CD4-positive, alpha-beta T cell (primary cell): Measurements from ENCODE around the gene AUNIP. TPM values are rescaled to one million over a fixed set of nuclear protein-coding genes. Genes with fewer than 3 reads are reported as not detected.

Source experiments
- ATAC-seq: fragments of 200-7000 bp; cut with Tn5 transposase; one replicate; pipeline ENCODE4 v1.10.0; 2022; ENCODE audit warnings: mild to moderate bottlenecking; ENCODE audit not compliant: poor library complexity
- CTCF ChIA-PET: fragments of 350-600 bp; sonication (Branson Sonifier 250); formaldehyde crosslinking; loops from one replicate; lab custom pipeline; 2021; ENCODE audit warnings: antibody characterized with exemption, inconsistent platforms; lab: Charles Lee
- POLR2A ChIA-PET: fragments of 350-600 bp; sonication (Branson Sonifier 250); formaldehyde crosslinking; loops from one replicate; lab custom pipeline; 2021; ENCODE audit warnings: antibody characterized with exemption, inconsistent platforms; lab: Charles Lee
- DNase-seq, 14 experiments: peaks; one replicate each; pipeline ENCODE4 v3.0.0-alpha.2; 2013 to 2020; ENCODE audit warnings: mixed read lengths in 2 of 14
- H3K27ac ChIP-seq, 2 donors: one replicate each; pipeline versions ENCODE4 v1.5.1 to v1.7.0; 2013; ENCODE audit warnings: low read length in 2 of 2, low read depth in 1 of 2, mild to moderate bottlenecking in 1 of 2
- H3K27me3 ChIP-seq, 2 experiments: 1 replicate in 1 of 2; 2 replicates in 1 of 2; pipeline versions ENCODE4 v1.6.1 to v1.7.0; 2013; ENCODE audit warnings: low read length in 2 of 2, control low read depth in 1 of 2, mild to moderate bottlenecking in 1 of 2, moderate library complexity in 1 of 2; ENCODE audit not compliant: insufficient read depth in 2 of 2, control insufficient read depth in 1 of 2
- H3K36me3 ChIP-seq: one replicate; pipeline ENCODE4 v1.6.1; 2013; ENCODE audit warnings: low read length, control low read depth; ENCODE audit not compliant: insufficient read depth
- H3K4me1 ChIP-seq: one replicate; pipeline ENCODE4 v1.6.1; 2013; ENCODE audit warnings: low read length, control low read depth; ENCODE audit not compliant: insufficient read depth
- H3K4me3 ChIP-seq: one replicate; pipeline ENCODE4 v1.5.1; 2013; ENCODE audit warnings: mild to moderate bottlenecking, low read length, moderate library complexity
- H3K9me3 ChIP-seq, 2 experiments: 1 replicate in 1 of 2; 2 replicates in 1 of 2; pipeline versions ENCODE4 v1.6.1 to v1.7.0; 2013; ENCODE audit warnings: low read length in 2 of 2, mild to moderate bottlenecking in 2 of 2, control low read depth in 1 of 2, moderate library complexity in 1 of 2; ENCODE audit not compliant: control insufficient read depth in 1 of 2, insufficient read depth in 1 of 2
- H3K27ac Mint-ChIP-seq: one replicate; pipeline ENCODE4 v1.8.0; 2020; ENCODE audit warnings: mixed read lengths
- H3K27me3 Mint-ChIP-seq: one replicate; pipeline ENCODE4 v1.8.0; 2021; ENCODE audit warnings: mixed read lengths
- H3K36me3 Mint-ChIP-seq: one replicate; pipeline ENCODE4 v1.8.0; 2021; ENCODE audit warnings: low read depth, mixed read lengths
- H3K4me1 Mint-ChIP-seq: one replicate; pipeline ENCODE4 v1.8.0; 2021; ENCODE audit warnings: low read depth, mixed read lengths
- H3K4me3 Mint-ChIP-seq: one replicate; pipeline ENCODE4 v1.8.0; 2020; ENCODE audit warnings: mild to moderate bottlenecking, mixed read lengths
- H3K9me3 Mint-ChIP-seq: one replicate; pipeline ENCODE4 v1.8.0; 2020; ENCODE audit warnings: mixed read lengths
- CTCF ChIP-seq: fragments of 200-600 bp; IDR thresholded peaks from one replicate; pipeline ENCODE4 v1.8.0; 2022; ENCODE audit warnings: antibody characterized with exemption, mild to moderate bottlenecking
- intact Hi-C, 2 experiments: fragments of 100-400 bp; cut with DNase I in 1 of 2; cut with micrococcal nuclease in 1 of 2; formaldehyde crosslinking; loops; one replicate each; pipeline versions ENCODE4 v1.15.1 to v1.9.0; 2023 to 2025; cut with DNase I, micrococcal nuclease
- total RNA-seq, 174 experiments: library from RNA in 2 of 174; stranded (reverse) in 2 of 174; gene quantifications; one replicate each; pipeline ENCODE4 v1.2.3 and lab custom pipeline; 2021 to 2026

AUNIP gene
- total RNA-seq, 2 experiments from 2014 or later = not detected

DNA sequence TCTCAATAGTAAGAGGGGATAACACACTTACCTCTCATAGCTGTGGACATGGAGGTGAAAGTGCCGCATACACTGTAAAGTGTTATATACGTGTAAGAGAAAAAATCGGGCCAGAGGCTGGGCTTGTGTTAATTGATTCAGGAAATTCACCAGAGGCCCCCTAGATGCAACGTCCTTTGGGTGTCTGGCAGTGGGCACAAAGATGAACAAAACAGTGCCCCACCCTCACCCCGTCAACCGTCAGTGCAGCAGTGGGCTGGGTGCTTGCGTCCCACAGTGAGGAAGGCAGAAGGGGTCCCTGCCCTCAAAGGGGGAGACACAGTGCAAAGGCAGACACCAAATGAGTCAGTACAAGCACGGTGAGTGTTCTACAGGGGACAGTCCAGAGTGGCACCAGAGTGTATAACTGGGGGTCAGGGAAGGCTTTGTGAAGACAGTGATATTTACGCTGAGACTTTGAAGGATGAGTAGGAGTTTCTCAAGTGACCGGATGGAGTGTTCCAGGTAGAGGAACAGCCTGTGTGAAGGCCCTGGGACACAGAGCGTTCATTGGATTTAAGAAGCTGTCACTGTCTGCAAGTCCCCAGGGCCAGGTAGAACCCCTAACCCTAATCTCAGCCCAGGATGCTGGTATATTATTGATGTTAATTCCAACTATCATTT, 46.1 kb downstream of the AUNIP start:
- peaks cover 41% of the 10 kb centered on the region for H3K36me3 Mint-ChIP-seq
- H3K27ac Mint-ChIP-seq = peak overlapping the region; percentile 49
- CTCF ChIA-PET = no interaction called here
- DNase-seq = no peak
- Histone ChIP-seq H3K36me3 (peaks cover 26% of the 10 kb centered on the region), H3K27me3 (no peaks in the 10 kb centered on the region), H3K4me1 (peaks cover 30% of the 10 kb centered on the region), H3K27ac (no peak overlapping the region), H3K9me3 (no peaks in the 10 kb centered on the region), H3K4me3 (no peak overlapping the region)
- no peak for TF ChIP-seq CTCF
- H3K9me3 Mint-ChIP-seq = no peaks in the 10 kb centered on the region
- no peak for ATAC-seq
- H3K4me1 Mint-ChIP-seq = peaks cover 8% of the 10 kb centered on the region
- no peaks in the 10 kb centered on the region for H3K27me3 Mint-ChIP-seq
- peak overlapping the region; percentile 30 for H3K4me3 Mint-ChIP-seq
- intact Hi-C loops = loop anchor here (5.0 kb wide), 2 partner anchors 291 to 411 kb away; no protein-coding TSS in a partner anchor
- POLR2A ChIA-PET = no interaction called here

GRCh38 chr1:25811384-25812082, 47.7 kb downstream of the AUNIP start:
- no peak overlapping the region for H3K27ac Mint-ChIP-seq

More at GRCh38 chr1:25811384-25812082, 47.7 kb downstream of the AUNIP start:
- Mint-ChIP-seq H3K36me3 (peaks cover 46% of the 10 kb centered on the region), H3K4me1 (no peaks in the 10 kb centered on the region), H3K4me3 (no peak overlapping the region), H3K9me3 (no peaks in the 10 kb centered on the region), H3K27me3 (no peaks in the 10 kb centered on the region)
- H3K4me1 ChIP-seq = peaks cover 15% of the 10 kb centered on the region
- no peak for TF ChIP-seq CTCF
- ATAC-seq (no peak), DNase-seq (peak in 1 of 14 experiments; percentile 21)
- H3K9me3 ChIP-seq = no peaks in the 10 kb centered on the region
- intact Hi-C loops = loop anchor here (1.0 to 5.0 kb wide), 3 partner anchors 289 to 409 kb away; no protein-coding TSS in a partner anchor
- POLR2A ChIA-PET = interaction anchor here (1.5 to 3.6 kb wide), 3 partner anchors 8 to 308 kb away, joined by 4 to 16 read pairs (median 14); partner anchors contain the start of gene MTFR1L
- H3K27me3 ChIP-seq = no peaks in the 10 kb centered on the region
- no peak overlapping the region for H3K4me3 ChIP-seq
- CTCF ChIA-PET = interaction anchor here (1.0 to 1.4 kb wide), 4 partner anchors 8 to 308 kb away, joined by 3 to 5 read pairs (median 4); partner anchors contain the start of gene MTFR1L
- no peak overlapping the region for H3K27ac ChIP-seq
- H3K36me3 ChIP-seq = peaks cover 30% of the 10 kb centered on the region
